ENCODE results near the gene NCAM1.

The NCAM1 gene

GRCh38 chr11:113274713-113275582 is 313.7 kb downstream of the NCAM1 start:
- TF ChIP-seq ZFX (IDR thresholded peaks at IDR 0.05) (no peak), CTCF (conservative IDR thresholded peaks at IDR 0.05) (no peak)
- no peak overlapping the region for H3K27ac ChIP-seq

GRCh38 chr11:113275602-113276001 is 314.4 kb downstream of the NCAM1 start:
- H3K27ac ChIP-seq, result no peak overlapping the region
- TF ChIP-seq ZFX (IDR thresholded peaks at IDR 0.05) (no peak), CTCF (conservative IDR thresholded peaks at IDR 0.05) (no peak)

- TF ChIP-seq ZFX (IDR thresholded peaks at IDR 0.05) (no peak), CTCF (conservative IDR thresholded peaks at IDR 0.05) (no peak)
- H3K27ac ChIP-seq, result no peak overlapping the region
Measured at GRCh38 chr11:113276466-113276865, 315.2 kb downstream of the NCAM1 start.

- TF ChIP-seq CTCF (conservative IDR thresholded peaks at IDR 0.05), result no peak
- TF ChIP-seq ZFX (IDR thresholded peaks at IDR 0.05), result no peak
- no peak overlapping the region for H3K27ac ChIP-seq
Measured at GRCh38 chr11:113277907-113278306, 316.7 kb downstream of the NCAM1 start.

GRCh38 chr11:113278481-113278880 is 317.3 kb downstream of the NCAM1 start:
- no peak for TF ChIP-seq CTCF (conservative IDR thresholded peaks at IDR 0.05)
- no peak for TF ChIP-seq ZFX (IDR thresholded peaks at IDR 0.05)

GRCh38 chr11:113278925-113279324 is 317.7 kb downstream of the NCAM1 start:
- H3K27ac ChIP-seq, result no peak overlapping the region
- no peak for TF ChIP-seq ZFX (IDR thresholded peaks at IDR 0.05)
- no peak for TF ChIP-seq CTCF (conservative IDR thresholded peaks at IDR 0.05)

More at GRCh38 chr11:113278481-113278880, 317.3 kb downstream of the NCAM1 start:
- no peak overlapping the region for H3K27ac ChIP-seq

GRCh38 chr11:113279591-113279990 is 318.4 kb downstream of the NCAM1 start:
- TF ChIP-seq ZFX (IDR thresholded peaks at IDR 0.05), result no peak
- TF ChIP-seq CTCF (conservative IDR thresholded peaks at IDR 0.05), result no peak
- H3K27ac ChIP-seq, result no peak overlapping the region
